ENCODE data around the gene FITM2.

GRCh38 chr20:44258226-44258890, 52.6 kb downstream of the FITM2 start:
- no peak for TF ChIP-seq POLR2AphosphoS5 (IDR thresholded peaks at IDR 0.05; ENCODE audit: borderline replicate concordance, low read depth, low read length)
- no peak for TF ChIP-seq EZH2 (IDR thresholded peaks at IDR 0.05)
- TF ChIP-seq FOXP2 (optimal IDR thresholded peaks at IDR 0.05; ENCODE audit: control extremely low read depth, extremely low read length, insufficient read depth), result no peak
